H1 (cell line): ENCODE measurements around the gene SH3RF3. TPM values are rescaled to one million over a fixed set of nuclear protein-coding genes. Genes with fewer than 3 reads are reported as not detected.

Experiments
- CTCF ChIA-PET: fragments of 300-600 bp; sonication (Branson Sonifier 250); formaldehyde crosslinking; loops from one replicate; lab custom pipeline; 2021; ENCODE audit not compliant: partially characterized antibody; lab: Charles Lee
- POLR2A ChIA-PET: fragments of 300-600 bp; sonication (Branson Sonifier 250); formaldehyde crosslinking; loops from one replicate; lab custom pipeline; 2021; ENCODE audit warnings: inconsistent platforms; ENCODE audit not compliant: partially characterized antibody; lab: Charles Lee
- DNase-seq, 2 experiments: peaks; one replicate each; pipeline versions ENCODE4 v3.0.0 to v3.0.0-alpha.2; 2010 to 2022; ENCODE audit warnings: low spot score in 2 of 2, low read depth in 1 of 2, mixed read lengths in 1 of 2
- FAIRE-seq: peaks from 2 replicates; lab custom pipeline; 2011; peaks lifted over from hg19 to GRCh38; lab: Jason Lieb, UNC
- H2AFZ ChIP-seq: 2 replicates; pipeline ENCODE4 v1.8.1; 2012; ENCODE audit warnings: low read length, inconsistent platforms
- H2AK5ac ChIP-seq: 2 replicates; pipeline ENCODE4 v1.6.1; 2013; ENCODE audit warnings: low read depth, low read length
- H2BK120ac ChIP-seq: replicated peaks from 2 replicates; pipeline ENCODE3; 2013; ENCODE audit warnings: low read depth, low read length, inconsistent platforms
- H2BK12ac ChIP-seq: 2 replicates; pipeline ENCODE4 v1.6.1; 2013; ENCODE audit warnings: low read depth, low read length
- H2BK15ac ChIP-seq: 2 replicates; pipeline ENCODE4 v1.6.1; 2013; ENCODE audit warnings: low read length
- H2BK20ac ChIP-seq: 2 replicates; pipeline ENCODE4 v1.6.1; 2013; ENCODE audit warnings: low read length
- H2BK5ac ChIP-seq: 2 replicates; pipeline ENCODE4 v1.6.1; 2013; ENCODE audit warnings: low read depth, low read length
- H3K14ac ChIP-seq: 2 replicates; pipeline ENCODE4 v1.6.1; 2013; ENCODE audit warnings: inconsistent platforms; ENCODE audit not compliant: insufficient read length
- H3K18ac ChIP-seq: 2 replicates; pipeline ENCODE4 v1.6.1; 2013; ENCODE audit warnings: low read length; ENCODE audit errors: extremely low read depth
- H3K23ac ChIP-seq: 2 replicates; pipeline ENCODE4 v1.6.1; 2013; ENCODE audit warnings: inconsistent platforms; ENCODE audit not compliant: insufficient read length
- H3K23me2 ChIP-seq: 2 replicates; pipeline ENCODE4 v1.6.1; 2013; ENCODE audit warnings: low read depth, low read length
- H3K27ac ChIP-seq: 2 replicates; pipeline ENCODE4 v1.6.1; 2011; ENCODE audit warnings: low read depth, low read length, inconsistent platforms
- H3K27me3 ChIP-seq, 4 experiments: replicated peaks in 1 of 4; 1 replicate in 1 of 4; 2 replicates in 3 of 4; pipeline versions ENCODE4 v1.6.1 to v1.8.1; 2011 to 2013; ENCODE audit warnings: low read length in 3 of 4, mild to moderate bottlenecking in 3 of 4, inconsistent platforms in 2 of 4, mixed read lengths in 2 of 4, moderate library complexity in 1 of 4; ENCODE audit not compliant: control insufficient read depth in 3 of 4, insufficient read depth in 3 of 4; ENCODE audit errors: extremely low read depth in 1 of 4
- H3K36me3 ChIP-seq, 4 experiments: 2 replicates each; pipeline versions ENCODE4 v1.6.1 to v1.8.1; 2011 to 2013; ENCODE audit warnings: mild to moderate bottlenecking in 4 of 4, low read length in 3 of 4, moderate library complexity in 2 of 4, control low read depth in 1 of 4, inconsistent platforms in 1 of 4; ENCODE audit not compliant: insufficient read depth in 4 of 4, control insufficient read depth in 2 of 4
- H3K4ac ChIP-seq: replicated peaks from 2 replicates; pipeline ENCODE3; 2013; ENCODE audit warnings: low read length, low read depth, mixed read lengths, inconsistent platforms; ENCODE audit not compliant: insufficient read length
- H3K4me1 ChIP-seq, 4 experiments: replicated peaks in 1 of 4; 1 replicate in 1 of 4; 2 replicates in 3 of 4; pipeline versions ENCODE4 v1.6.1 to v1.8.1; 2011 to 2013; ENCODE audit warnings: low read length in 3 of 4, inconsistent platforms in 2 of 4, mixed read lengths in 1 of 4; ENCODE audit not compliant: insufficient read depth in 4 of 4, control insufficient read depth in 3 of 4
- H3K4me2 ChIP-seq, 2 experiments: 2 replicates each; pipeline versions ENCODE4 v1.6.1 to v1.8.1; 2011 to 2013; ENCODE audit warnings: low read depth in 2 of 2, low read length in 2 of 2, control low read depth in 1 of 2, inconsistent platforms in 1 of 2, mild to moderate bottlenecking in 1 of 2; ENCODE audit not compliant: insufficient read depth in 1 of 2
- H3K4me3 ChIP-seq, 4 experiments: fragments of 200-600, 300-600 bp in 1 of 4; sonication (generic), shearing (Covaris generic), sonication (Bioruptor Twin) in 1 of 4; 2 replicates each; pipeline versions ENCODE4 v1.5.1 to v1.8.1; 2011 to 2016; ENCODE audit warnings: low read length in 4 of 4, low read depth in 3 of 4, control low read depth in 2 of 4, inconsistent platforms in 2 of 4, mild to moderate bottlenecking in 2 of 4, mixed read lengths in 1 of 4, moderate library complexity in 1 of 4; ENCODE audit not compliant: insufficient read depth in 2 of 4; ENCODE audit errors: extremely low read depth in 1 of 4
- H3K56ac ChIP-seq: replicated peaks from 2 replicates; pipeline ENCODE3; 2013; ENCODE audit warnings: low read depth, mild to moderate bottlenecking, mixed read lengths, low read length, inconsistent platforms; ENCODE audit not compliant: insufficient read length
- H3K79me1 ChIP-seq: 2 replicates; pipeline ENCODE4 v1.6.1; 2013; ENCODE audit warnings: low read depth, low read length, control low read depth
- H3K79me2 ChIP-seq, 2 experiments: 2 replicates each; pipeline versions ENCODE4 v1.6.1 to v1.8.1; 2012 to 2013; ENCODE audit warnings: low read length in 2 of 2, mild to moderate bottlenecking in 2 of 2, inconsistent platforms in 1 of 2; ENCODE audit not compliant: insufficient read depth in 2 of 2, control insufficient read depth in 1 of 2
- H3K9ac ChIP-seq, 4 experiments: replicated peaks in 1 of 4; 1 replicate in 1 of 4; 2 replicates in 3 of 4; pipeline versions ENCODE4 v1.6.1 to v1.8.1; 2011 to 2013; ENCODE audit warnings: low read depth in 3 of 4, low read length in 3 of 4, control low read depth in 2 of 4, mild to moderate bottlenecking in 2 of 4, moderate library complexity in 2 of 4, inconsistent platforms in 1 of 4; ENCODE audit errors: extremely low read depth in 1 of 4
- H3K9me3 ChIP-seq, 2 experiments: 2 replicates each; pipeline versions ENCODE4 v1.6.1 to v1.8.1; 2012 to 2013; ENCODE audit warnings: mild to moderate bottlenecking in 2 of 2, moderate library complexity in 2 of 2, control low read depth in 1 of 2, inconsistent platforms in 1 of 2, low read depth in 1 of 2, low read length in 1 of 2, mixed read lengths in 1 of 2; ENCODE audit not compliant: insufficient read depth in 2 of 2
- H4K20me1 ChIP-seq, 2 experiments: replicated peaks in 1 of 2; 2 replicates each; pipeline versions ENCODE3 to v1.8.1; 2011 to 2013; ENCODE audit warnings: inconsistent platforms in 2 of 2, low read length in 2 of 2, mild to moderate bottlenecking in 1 of 2; ENCODE audit not compliant: insufficient read depth in 2 of 2, control insufficient read depth in 1 of 2
- H4K5ac ChIP-seq: 2 replicates; pipeline ENCODE4 v1.6.1; 2013; ENCODE audit warnings: low read length, low read depth, mixed read lengths, inconsistent platforms; ENCODE audit not compliant: insufficient read length
- H4K8ac ChIP-seq: 2 replicates; pipeline ENCODE4 v1.8.0; 2013; ENCODE audit warnings: mild to moderate bottlenecking, moderate library complexity, low read length, inconsistent platforms; ENCODE audit not compliant: insufficient read depth; ENCODE audit errors: extremely low read depth
- H4K91ac ChIP-seq: replicated peaks from 2 replicates; pipeline ENCODE3; 2013; ENCODE audit warnings: low read length, mixed read lengths, inconsistent platforms; ENCODE audit not compliant: insufficient read length
- ASH2L ChIP-seq: fragments of 200-600, 300-600 bp; sonication (generic); IDR thresholded peaks from one replicate; pipeline ENCODE4 v1.7.1; 2017; ENCODE audit warnings: low read length
- BACH1 ChIP-seq: IDR thresholded peaks from 2 replicates; pipeline ENCODE4 v1.6.1; 2012; ENCODE audit warnings: low read length, improper control_type of control experiment
- CBX5 ChIP-seq: fragments of 300-800, 300-1000 bp; sonication (generic); IDR thresholded peaks from 2 replicates; pipeline ENCODE4 v1.7.1; 2016; ENCODE audit warnings: antibody characterized with exemption, low read length, low read depth
- CTBP2 ChIP-seq: IDR thresholded peaks from 2 replicates; pipeline ENCODE4 v1.7.0; 2011; ENCODE audit warnings: borderline replicate concordance, mild to moderate bottlenecking, moderate library complexity, mixed read lengths, low read length; ENCODE audit not compliant: insufficient read depth, insufficient read length
- EP300 ChIP-seq, 2 experiments: IDR thresholded peaks; 1 replicate in 1 of 2; 2 replicates in 1 of 2; pipeline ENCODE4 v1.6.1; 2011 to 2012; ENCODE audit warnings: low read depth in 2 of 2, low read length in 2 of 2, mild to moderate bottlenecking in 2 of 2, borderline replicate concordance in 1 of 2, inconsistent platforms in 1 of 2, moderate library complexity in 1 of 2
- FOSL1 ChIP-seq: IDR thresholded peaks from 2 replicates; pipeline ENCODE4 v1.6.1; 2011; ENCODE audit warnings: mild to moderate bottlenecking, low read depth, low read length, moderate library complexity; ENCODE audit not compliant: insufficient read depth
- KDM4A ChIP-seq: IDR thresholded peaks from one replicate; pipeline ENCODE4 v1.7.1; 2012; ENCODE audit warnings: low read depth, mild to moderate bottlenecking, moderate library complexity, low read length, inconsistent platforms; ENCODE audit not compliant: severe bottlenecking
- RXRA ChIP-seq: IDR thresholded peaks from 2 replicates; pipeline ENCODE4 v1.6.1; 2011; ENCODE audit warnings: low read depth, mild to moderate bottlenecking, low read length, moderate library complexity; ENCODE audit not compliant: insufficient read depth
- SP1 ChIP-seq: IDR thresholded peaks from 2 replicates; pipeline ENCODE4 v1.6.1; 2011; ENCODE audit warnings: low read depth, low read length
- TBP ChIP-seq: IDR thresholded peaks from 2 replicates; pipeline ENCODE4 v1.6.1; 2011; ENCODE audit warnings: low read depth, low read length, improper control_type of control experiment
- WGBS, 2 experiments: shearing (Covaris generic) in 1 of 2; methylation state at CpG; one replicate each; pipeline versions ENCODE4 v1.1.6 to v1.1.7; 2013 to 2015; ENCODE audit warnings: low lambda C conversion rate in 2 of 2, mixed read lengths in 2 of 2, inconsistent platforms in 1 of 2, low coverage in 1 of 2, missing lambda C conversion rate in 1 of 2; ENCODE audit not compliant: insufficient replicate concordance in 2 of 2, insufficient coverage in 1 of 2, insufficient read length in 1 of 2; ENCODE audit errors: extremely low coverage in 1 of 2, missing lambda C conversion rate in 1 of 2; 5-methylcytosine and 5-hydroxymethylcytosine counted together
- polyA plus RNA-seq, 7 experiments: library from polyadenylated mRNA; depleted of rRNA in 3 of 7; stranded (reverse) in 5 of 7; unstranded in 2 of 7; fragments of >200 nt in 5 of 7; fragments of 200-250 nt in 2 of 7; gene quantifications; 1 replicate in 5 of 7; 2 replicates in 1 of 7; 4 replicates in 1 of 7; pipeline versions ENCODE4 v1.2.1 to v1.2.3, GENCODE V29; 2011 to 2013; ENCODE audit warnings: missing spikeins in 2 of 7, mixed read lengths in 2 of 7
- total RNA-seq: library from RNA; stranded (reverse); fragmentation: NEBNext Ultra II Directional; extraction: Animal tissue kit (Norgen Biotek cat#: 25700); gene quantifications from 2 replicates; pipeline ENCODE4 v1.2.1, GENCODE V29; 2021
- TF ChIP-seq, protein P1 (sequence below): IDR thresholded peaks from 2 replicates; pipeline ENCODE4 v1.6.1; 2011; ENCODE audit warnings: low read length, improper control_type of control experiment
- TF ChIP-seq, protein P2 (sequence below): IDR thresholded peaks from 2 replicates; pipeline ENCODE4 v1.6.1; 2012; ENCODE audit warnings: low read length, inconsistent platforms

SH3RF3 gene
- total and polyA plus RNA-seq, 2 of the 8 experiments (the other 6 are each of a cell fraction or from before 2014, with no cell fraction given), result 0.11 to 0.65 TPM

DNA sequence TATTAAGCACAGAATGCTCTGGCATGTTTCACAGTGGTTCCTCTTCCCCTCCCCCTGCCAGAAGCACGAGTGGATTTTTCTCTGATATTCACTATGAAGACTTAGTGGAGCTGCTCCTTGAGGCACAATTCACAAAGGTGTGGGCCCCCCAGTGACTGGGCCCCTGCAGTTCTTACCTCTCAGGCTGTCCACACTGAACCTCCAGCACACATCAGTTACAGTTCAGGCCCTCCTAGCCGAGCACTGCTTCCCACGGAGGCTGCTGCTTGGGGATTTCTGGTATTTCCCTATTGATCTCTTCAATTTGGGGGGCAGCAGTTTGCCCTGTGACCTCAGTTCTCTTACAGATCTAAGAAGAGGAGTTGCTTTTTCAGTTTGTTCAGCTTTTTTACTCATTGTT lies 236.1 kb downstream of the SH3RF3 start:
- no peaks in the 10 kb centered on the region for H3K4me1 ChIP-seq
- WGBS, 2 experiments, result 85% methylated on average over 3 of the region's 3 CpGs; no CpG with 5 or more reads in 1 of the 2 experiments
- H3K9ac ChIP-seq, result no peak overlapping the region
- no peak overlapping the region for H3K4me2 ChIP-seq
- H3K14ac ChIP-seq, result no peak overlapping the region
- H3K23ac ChIP-seq, result no peak overlapping the region
- H2BK5ac ChIP-seq, result no peak overlapping the region
- no peak overlapping the region for H3K27ac ChIP-seq
- ChIA-PET CTCF (interaction anchor here (0.7 kb wide), 1 partner anchor 9 kb away, joined by 3 read pairs; no protein-coding TSS in a partner anchor), POLR2A (no interaction called here)
- H2AFZ ChIP-seq, result no peak overlapping the region
- H3K79me1 ChIP-seq, result no peaks in the 10 kb centered on the region
- DNase-seq (no peak), FAIRE-seq (no peak)
- no peak overlapping the region for H3K4me3 ChIP-seq
- H3K9me3 ChIP-seq, result no peaks in the 10 kb centered on the region
- H2BK20ac ChIP-seq, result no peak overlapping the region
- no peak overlapping the region for H4K8ac ChIP-seq
- no peak overlapping the region for H3K18ac ChIP-seq
- H2BK15ac ChIP-seq, result no peak overlapping the region
- H4K20me1 ChIP-seq, result no peaks in the 10 kb centered on the region
- H3K79me2 ChIP-seq, result no peaks in the 10 kb centered on the region
- H3K56ac ChIP-seq, result no peak overlapping the region
- no peak overlapping the region for H2AK5ac ChIP-seq
- no peak overlapping the region for H4K5ac ChIP-seq
- H3K36me3 ChIP-seq, result no peaks in the 10 kb centered on the region
- no peak overlapping the region for H2BK12ac ChIP-seq
- no peaks in the 10 kb centered on the region for H3K27me3 ChIP-seq
- H3K23me2 ChIP-seq, result no peaks in the 10 kb centered on the region
- H2BK120ac ChIP-seq, result no peak overlapping the region
- H3K4ac ChIP-seq, result no peak overlapping the region
- H4K91ac ChIP-seq, result no peak overlapping the region
- TF ChIP-seq CTBP2 (no peak), SP1 (no peak), RXRA (no peak), KDM4A (no peak), FOSL1 (no peak), CBX5 (no peak), TBP (no peak), EP300 (IDR thresholded peaks at IDR 0.05; ENCODE audit: borderline replicate concordance in 1 of 2, low read depth in 2 of 2, low read length in 2 of 2) (no peak), BACH1 (no peak), ASH2L (no peak)
- TF ChIP-seq, protein P1, sequence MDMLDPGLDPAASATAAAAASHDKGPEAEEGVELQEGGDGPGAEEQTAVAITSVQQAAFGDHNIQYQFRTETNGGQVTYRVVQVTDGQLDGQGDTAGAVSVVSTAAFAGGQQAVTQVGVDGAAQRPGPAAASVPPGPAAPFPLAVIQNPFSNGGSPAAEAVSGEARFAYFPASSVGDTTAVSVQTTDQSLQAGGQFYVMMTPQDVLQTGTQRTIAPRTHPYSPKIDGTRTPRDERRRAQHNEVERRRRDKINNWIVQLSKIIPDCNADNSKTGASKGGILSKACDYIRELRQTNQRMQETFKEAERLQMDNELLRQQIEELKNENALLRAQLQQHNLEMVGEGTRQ, result no peak
- TF ChIP-seq, protein P2, sequence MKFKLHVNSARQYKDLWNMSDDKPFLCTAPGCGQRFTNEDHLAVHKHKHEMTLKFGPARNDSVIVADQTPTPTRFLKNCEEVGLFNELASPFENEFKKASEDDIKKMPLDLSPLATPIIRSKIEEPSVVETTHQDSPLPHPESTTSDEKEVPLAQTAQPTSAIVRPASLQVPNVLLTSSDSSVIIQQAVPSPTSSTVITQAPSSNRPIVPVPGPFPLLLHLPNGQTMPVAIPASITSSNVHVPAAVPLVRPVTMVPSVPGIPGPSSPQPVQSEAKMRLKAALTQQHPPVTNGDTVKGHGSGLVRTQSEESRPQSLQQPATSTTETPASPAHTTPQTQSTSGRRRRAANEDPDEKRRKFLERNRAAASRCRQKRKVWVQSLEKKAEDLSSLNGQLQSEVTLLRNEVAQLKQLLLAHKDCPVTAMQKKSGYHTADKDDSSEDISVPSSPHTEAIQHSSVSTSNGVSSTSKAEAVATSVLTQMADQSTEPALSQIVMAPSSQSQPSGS, result no peak
